Measurements from ENCODE around the gene SLFN12L.
A peak's percentile ranks its signal among the peaks of the same experiment; 100 is the strongest.

SLFN12L gene

GRCh38 chr17:35432176-35433074 is 105.1 kb downstream of the SLFN12L start, which contains the start of gene SLFN12:
TSS of gene SLFN12 (minus strand) at chr17:35432500. CDS start at chr17:35423028, 9,472 bp downstream.
- H3K27me3 ChIP-seq (ENCODE audit: insufficient read depth, low read length), result peaks cover 4% of the 10 kb centered on the region
- H3K36me3 ChIP-seq (ENCODE audit: insufficient read depth, low read length), result no peaks in the 10 kb centered on the region
- H3K4me3 ChIP-seq (ENCODE audit: low read length), result peak within 1 kb of the TSS; percentile 16

GRCh38 chr17:35429702-35430101 is 107.8 kb downstream of the SLFN12L start:
- Histone ChIP-seq H3K36me3 (ENCODE audit: insufficient read depth, low read length) (no peaks in the 10 kb centered on the region), H3K27me3 (ENCODE audit: insufficient read depth, low read length) (peaks cover 4% of the 10 kb centered on the region), H3K9me3 (ENCODE audit: low read length) (peaks cover 2% of the 10 kb centered on the region), H3K4me3 (ENCODE audit: low read length) (no peak overlapping the region), H2AFZ (ENCODE audit: low read depth, low read length) (no peak overlapping the region), H3K4me1 (ENCODE audit: insufficient read depth, low read length) (peaks cover 8% of the 10 kb centered on the region)

More at GRCh38 chr17:35432176-35433074, 105.1 kb downstream of the SLFN12L start, which contains the start of gene SLFN12:
- Histone ChIP-seq H3K9me3 (ENCODE audit: low read length) (peaks cover 2% of the 10 kb centered on the region), H3K4me1 (ENCODE audit: insufficient read depth, low read length) (peaks cover 8% of the 10 kb centered on the region), H2AFZ (ENCODE audit: low read depth, low read length) (no peak within 1 kb of the TSS)

GRCh38 chr17:35428229-35428628 is 109.2 kb downstream of the SLFN12L start:
- Histone ChIP-seq H3K27me3 (ENCODE audit: insufficient read depth, low read length) (peaks cover 4% of the 10 kb centered on the region), H2AFZ (ENCODE audit: low read depth, low read length) (no peak overlapping the region), H3K4me3 (ENCODE audit: low read length) (no peak overlapping the region), H3K36me3 (ENCODE audit: insufficient read depth, low read length) (no peaks in the 10 kb centered on the region), H3K4me1 (ENCODE audit: insufficient read depth, low read length) (peaks cover under 1% of the 10 kb centered on the region), H3K9me3 (ENCODE audit: low read length) (peaks cover 2% of the 10 kb centered on the region)

GRCh38 chr17:35423761-35424160 is 113.7 kb downstream of the SLFN12L start:
- H3K4me3 ChIP-seq (ENCODE audit: low read length), result no peak overlapping the region
- no peaks in the 10 kb centered on the region for H3K9me3 ChIP-seq (ENCODE audit: low read length)
- H2AFZ ChIP-seq (ENCODE audit: low read depth, low read length), result no peak overlapping the region
- H3K36me3 ChIP-seq (ENCODE audit: insufficient read depth, low read length), result no peaks in the 10 kb centered on the region
- H3K27me3 ChIP-seq (ENCODE audit: insufficient read depth, low read length), result no peaks in the 10 kb centered on the region
- no peaks in the 10 kb centered on the region for H3K4me1 ChIP-seq (ENCODE audit: insufficient read depth, low read length)
